ENCODE results near the gene TAF1D. TPM values are rescaled to one million over a fixed set of nuclear protein-coding genes. Genes with fewer than 3 reads are reported as not detected.

The TAF1D gene
- polyA plus RNA-seq, 1 donor from 2014 or later, result 204 TPM

DNA sequence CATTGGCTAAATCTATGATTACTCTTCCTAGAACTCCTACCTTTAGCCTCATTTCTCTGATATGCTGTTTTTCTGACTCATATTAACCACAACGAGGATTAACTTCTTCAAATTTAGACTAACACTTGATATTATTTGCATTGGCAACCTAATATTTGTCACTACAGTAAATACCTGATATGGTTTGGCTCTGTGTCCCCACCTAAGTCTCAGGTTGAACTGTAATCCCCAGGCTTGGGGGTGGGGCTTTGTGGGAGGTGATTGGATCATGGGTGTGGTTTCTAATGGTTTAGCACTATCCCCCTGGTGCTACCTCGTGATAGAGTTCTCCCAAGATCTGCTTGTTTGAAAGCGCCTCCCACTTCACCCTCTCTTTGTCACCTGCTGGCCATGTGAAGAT lies 25.7 kb upstream of the TAF1D start:
- H3K36me3 ChIP-seq (ENCODE audit: insufficient read depth, low read length), result peaks cover 7% of the 10 kb centered on the region
- no peaks in the 10 kb centered on the region for H4K20me1 ChIP-seq (ENCODE audit: insufficient read depth)
- H3K27ac ChIP-seq (ENCODE audit: low read length), result no peak overlapping the region
- H3K4me3 ChIP-seq (ENCODE audit: low read length), result no peak overlapping the region
- no peak overlapping the region for H3K9ac ChIP-seq (ENCODE audit: low read length)
- no peaks in the 10 kb centered on the region for H3K9me3 ChIP-seq (ENCODE audit: low read length)
- H3K4me2 ChIP-seq (ENCODE audit: low read length), result no peak overlapping the region
- no peaks in the 10 kb centered on the region for H3K27me3 ChIP-seq (ENCODE audit: insufficient read depth, low read depth, low read length)
- no peaks in the 10 kb centered on the region for H3K79me2 ChIP-seq (replicated peaks; ENCODE audit: insufficient read depth, low read length)
- H3F3A ChIP-seq (ENCODE audit: insufficient read depth, low read length, poor library complexity, severe bottlenecking), result no peaks in the 10 kb centered on the region
- TF ChIP-seq TAF1 (IDR thresholded peaks at IDR 0.05; ENCODE audit: low read depth), result no peak
- no peak for TF ChIP-seq EZH2 (IDR thresholded peaks at IDR 0.05; ENCODE audit: borderline replicate concordance, insufficient read depth, low read length, poor library complexity, severe bottlenecking)
- no peak for TF ChIP-seq RAD21 (conservative IDR thresholded peaks at IDR 0.05)
- TF ChIP-seq, protein P1, sequence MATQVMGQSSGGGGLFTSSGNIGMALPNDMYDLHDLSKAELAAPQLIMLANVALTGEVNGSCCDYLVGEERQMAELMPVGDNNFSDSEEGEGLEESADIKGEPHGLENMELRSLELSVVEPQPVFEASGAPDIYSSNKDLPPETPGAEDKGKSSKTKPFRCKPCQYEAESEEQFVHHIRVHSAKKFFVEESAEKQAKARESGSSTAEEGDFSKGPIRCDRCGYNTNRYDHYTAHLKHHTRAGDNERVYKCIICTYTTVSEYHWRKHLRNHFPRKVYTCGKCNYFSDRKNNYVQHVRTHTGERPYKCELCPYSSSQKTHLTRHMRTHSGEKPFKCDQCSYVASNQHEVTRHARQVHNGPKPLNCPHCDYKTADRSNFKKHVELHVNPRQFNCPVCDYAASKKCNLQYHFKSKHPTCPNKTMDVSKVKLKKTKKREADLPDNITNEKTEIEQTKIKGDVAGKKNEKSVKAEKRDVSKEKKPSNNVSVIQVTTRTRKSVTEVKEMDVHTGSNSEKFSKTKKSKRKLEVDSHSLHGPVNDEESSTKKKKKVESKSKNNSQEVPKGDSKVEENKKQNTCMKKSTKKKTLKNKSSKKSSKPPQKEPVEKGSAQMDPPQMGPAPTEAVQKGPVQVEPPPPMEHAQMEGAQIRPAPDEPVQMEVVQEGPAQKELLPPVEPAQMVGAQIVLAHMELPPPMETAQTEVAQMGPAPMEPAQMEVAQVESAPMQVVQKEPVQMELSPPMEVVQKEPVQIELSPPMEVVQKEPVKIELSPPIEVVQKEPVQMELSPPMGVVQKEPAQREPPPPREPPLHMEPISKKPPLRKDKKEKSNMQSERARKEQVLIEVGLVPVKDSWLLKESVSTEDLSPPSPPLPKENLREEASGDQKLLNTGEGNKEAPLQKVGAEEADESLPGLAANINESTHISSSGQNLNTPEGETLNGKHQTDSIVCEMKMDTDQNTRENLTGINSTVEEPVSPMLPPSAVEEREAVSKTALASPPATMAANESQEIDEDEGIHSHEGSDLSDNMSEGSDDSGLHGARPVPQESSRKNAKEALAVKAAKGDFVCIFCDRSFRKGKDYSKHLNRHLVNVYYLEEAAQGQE (IDR thresholded peaks at IDR 0.05; ENCODE audit: borderline replicate concordance), result no peak
- no peak for TF ChIP-seq SMC3 (conservative IDR thresholded peaks at IDR 0.05; ENCODE audit: poor library complexity)
- TF ChIP-seq EP300 (conservative IDR thresholded peaks at IDR 0.05; ENCODE audit: poor library complexity, severe bottlenecking), result no peak
- TF ChIP-seq POLR2AphosphoS5 (IDR thresholded peaks at IDR 0.05), result no peak
- TF ChIP-seq MXI1 (conservative IDR thresholded peaks at IDR 0.05; ENCODE audit: poor library complexity, severe bottlenecking), result no peak
- TF ChIP-seq, protein P2, sequence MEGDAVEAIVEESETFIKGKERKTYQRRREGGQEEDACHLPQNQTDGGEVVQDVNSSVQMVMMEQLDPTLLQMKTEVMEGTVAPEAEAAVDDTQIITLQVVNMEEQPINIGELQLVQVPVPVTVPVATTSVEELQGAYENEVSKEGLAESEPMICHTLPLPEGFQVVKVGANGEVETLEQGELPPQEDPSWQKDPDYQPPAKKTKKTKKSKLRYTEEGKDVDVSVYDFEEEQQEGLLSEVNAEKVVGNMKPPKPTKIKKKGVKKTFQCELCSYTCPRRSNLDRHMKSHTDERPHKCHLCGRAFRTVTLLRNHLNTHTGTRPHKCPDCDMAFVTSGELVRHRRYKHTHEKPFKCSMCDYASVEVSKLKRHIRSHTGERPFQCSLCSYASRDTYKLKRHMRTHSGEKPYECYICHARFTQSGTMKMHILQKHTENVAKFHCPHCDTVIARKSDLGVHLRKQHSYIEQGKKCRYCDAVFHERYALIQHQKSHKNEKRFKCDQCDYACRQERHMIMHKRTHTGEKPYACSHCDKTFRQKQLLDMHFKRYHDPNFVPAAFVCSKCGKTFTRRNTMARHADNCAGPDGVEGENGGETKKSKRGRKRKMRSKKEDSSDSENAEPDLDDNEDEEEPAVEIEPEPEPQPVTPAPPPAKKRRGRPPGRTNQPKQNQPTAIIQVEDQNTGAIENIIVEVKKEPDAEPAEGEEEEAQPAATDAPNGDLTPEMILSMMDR (IDR thresholded peaks at IDR 0.05; ENCODE audit: poor library complexity, severe bottlenecking), result no peak
- H3K9me2 ChIP-seq (ENCODE audit: insufficient read depth, low read length), result no peaks in the 10 kb centered on the region
- H2AFZ ChIP-seq (ENCODE audit: low read depth, low read length), result no peak overlapping the region

DNA sequence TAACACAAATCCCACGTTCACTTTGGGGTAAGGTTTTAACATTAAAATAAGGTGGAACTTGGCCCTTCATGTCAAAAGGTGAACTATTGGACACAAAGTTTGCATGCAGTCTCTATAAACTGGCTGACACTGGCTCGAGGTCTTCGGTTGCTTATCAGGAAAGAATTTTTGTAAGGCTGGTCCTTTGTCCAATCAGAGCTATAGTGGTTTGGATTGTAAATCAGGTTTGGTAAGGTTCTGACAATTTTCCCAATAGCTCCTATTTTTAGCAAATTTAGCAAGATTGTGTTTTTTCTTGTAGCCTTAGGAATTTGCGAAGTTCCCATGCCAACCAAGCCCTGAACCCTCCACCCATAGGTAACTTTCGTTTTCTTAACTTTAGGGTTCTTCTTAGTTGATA lies 25.2 kb upstream of the TAF1D start:
- no peaks in the 10 kb centered on the region for H3K27me3 ChIP-seq (ENCODE audit: insufficient read depth, low read depth, low read length)
- no peak overlapping the region for H2AFZ ChIP-seq (ENCODE audit: low read depth, low read length)
- peaks cover 7% of the 10 kb centered on the region for H3K36me3 ChIP-seq (ENCODE audit: insufficient read depth, low read length)
- H3K9ac ChIP-seq (ENCODE audit: low read length), result no peak overlapping the region
- H3K27ac ChIP-seq (ENCODE audit: low read length), result no peak overlapping the region
- H3K9me2 ChIP-seq (ENCODE audit: insufficient read depth, low read length), result no peaks in the 10 kb centered on the region
- H3K4me2 ChIP-seq (ENCODE audit: low read length), result no peak overlapping the region
- TF ChIP-seq, protein P2 (IDR thresholded peaks at IDR 0.05; ENCODE audit: poor library complexity, severe bottlenecking), result no peak
- no peak for TF ChIP-seq EZH2 (IDR thresholded peaks at IDR 0.05; ENCODE audit: borderline replicate concordance, insufficient read depth, low read length, poor library complexity, severe bottlenecking)
- no peak for TF ChIP-seq TAF1 (IDR thresholded peaks at IDR 0.05; ENCODE audit: low read depth)
- no peak for TF ChIP-seq POLR2AphosphoS5 (IDR thresholded peaks at IDR 0.05)
- TF ChIP-seq MXI1 (conservative IDR thresholded peaks at IDR 0.05; ENCODE audit: poor library complexity, severe bottlenecking), result no peak
- no peak for TF ChIP-seq SMC3 (conservative IDR thresholded peaks at IDR 0.05; ENCODE audit: poor library complexity)
- TF ChIP-seq RAD21 (conservative IDR thresholded peaks at IDR 0.05), result no peak
- TF ChIP-seq, protein P1 (IDR thresholded peaks at IDR 0.05; ENCODE audit: borderline replicate concordance), result no peak
- no peak for TF ChIP-seq EP300 (conservative IDR thresholded peaks at IDR 0.05; ENCODE audit: poor library complexity, severe bottlenecking)
- no peaks in the 10 kb centered on the region for H3K79me2 ChIP-seq (replicated peaks; ENCODE audit: insufficient read depth, low read length)
- H3F3A ChIP-seq (ENCODE audit: insufficient read depth, low read length, poor library complexity, severe bottlenecking), result no peaks in the 10 kb centered on the region
- no peak overlapping the region for H3K4me3 ChIP-seq (ENCODE audit: low read length)
- no peaks in the 10 kb centered on the region for H3K9me3 ChIP-seq (ENCODE audit: low read length)
- H4K20me1 ChIP-seq (ENCODE audit: insufficient read depth), result no peaks in the 10 kb centered on the region
